ENCODE results near the gene RINT1.
"Not testable (repeated sequence)": the region's sequence is repeated elsewhere in the genome, so short reads cannot be mapped to it uniquely, and the experiment has no call there.

Gene RINT1

GRCh38 chr7:105532709-105533460, 884 bp downstream of the RINT1 start:
- no peak for DNase-seq (ENCODE audit: low spot score)

- DNase-seq (ENCODE audit: low spot score) = no peak
Measured at GRCh38 chr7:105538339-105538738, 6.3 kb downstream of the RINT1 start.

GRCh38 chr7:105559926-105560325, 27.9 kb downstream of the RINT1 start:
- DNase-seq (ENCODE audit: low spot score) = no peak

GRCh38 chr7:105565190-105565589, 33.2 kb downstream of the RINT1 start:
- DNase-seq (ENCODE audit: low spot score) = no peak

GRCh38 chr7:105567024-105567423, 35.0 kb downstream of the RINT1 start:
- DNase-seq (ENCODE audit: low spot score) = no peak

GRCh38 chr7:105567821-105568220, 35.8 kb downstream of the RINT1 start:
- no peak for DNase-seq (ENCODE audit: low spot score)

- DNase-seq (ENCODE audit: low spot score) = no peak
Measured at GRCh38 chr7:105571891-105572290, 39.9 kb downstream of the RINT1 start.

- DNase-seq (ENCODE audit: low spot score) = no peak
Measured at GRCh38 chr7:105577251-105577650, 45.2 kb downstream of the RINT1 start.

- DNase-seq (ENCODE audit: low spot score) = no peak
Measured at GRCh38 chr7:105578496-105578895, 46.5 kb downstream of the RINT1 start.

- DNase-seq (ENCODE audit: low spot score) = no peak
Measured at GRCh38 chr7:105580022-105580740, 48.2 kb downstream of the RINT1 start.

GRCh38 chr7:105581066-105581811, 49.2 kb downstream of the RINT1 start, which contains the start of gene EFCAB10:
TSS of gene EFCAB10 (minus strand) at chr7:105581493. CDS start at chr7:105581463, 30 bp downstream.
- DNase-seq (ENCODE audit: low spot score) = no peak

- no peak for DNase-seq (ENCODE audit: low spot score)
Measured at GRCh38 chr7:105583061-105583460, 51.1 kb downstream of the RINT1 start.

- DNase-seq (ENCODE audit: low spot score) = no peak
Measured at GRCh38 chr7:105584165-105584564, 52.2 kb downstream of the RINT1 start.

GRCh38 chr7:105585850-105586500, 54.0 kb downstream of the RINT1 start:
- DNase-seq (ENCODE audit: low spot score) = no peak

GRCh38 chr7:105587909-105588635, 56.1 kb downstream of the RINT1 start:
- DNase-seq (ENCODE audit: low spot score) = no peak

- DNase-seq (ENCODE audit: low spot score) = peak; percentile 81
Measured at GRCh38 chr7:105589356-105590077, 57.5 kb downstream of the RINT1 start.

GRCh38 chr7:105590793-105591192, 58.8 kb downstream of the RINT1 start:
- no peak for DNase-seq (ENCODE audit: low spot score)

GRCh38 chr7:105591522-105591921, 59.5 kb downstream of the RINT1 start:
- DNase-seq (ENCODE audit: low spot score) = no peak

GRCh38 chr7:105594034-105594433, 62.0 kb downstream of the RINT1 start:
- peak; percentile 81 for DNase-seq (ENCODE audit: low spot score)

- DNase-seq (ENCODE audit: low spot score) = no peak
Measured at GRCh38 chr7:105596866-105597265, 64.9 kb downstream of the RINT1 start.

- not testable (repeated sequence) for DNase-seq (ENCODE audit: low spot score)
Measured at GRCh38 chr7:105599080-105599479, 67.1 kb downstream of the RINT1 start.
